Articular chondrocyte of knee joint (primary cell): Measurements from ENCODE around the gene SRP19. TPM values are rescaled to one million over a fixed set of nuclear protein-coding genes. Genes with fewer than 3 reads are reported as not detected.

ENCODE experiments used
- total RNA-seq: library from RNA; depleted of rRNA; stranded (reverse); fragments of >200 nt; gene quantifications from 2 replicates; pipeline ENCODE4 v1.2.3, GENCODE V29; 2012

The SRP19 gene
- 61.7 and 69.6 TPM in 2 replicates for total RNA-seq

GRCh38 chr5:112860929-112861637 is at the start of gene SRP19:
Gene SRP19, plus strand, starts transcription at chr5:112861287. Its CDS starts 90 bp downstream, at chr5:112861377.

Other genes with a start within 250 kb of the SRP19 start
- 66.9 and 74.6 TPM in 2 replicates for gene APC, start 123.4 kb upstream of the SRP19 start, total RNA-seq
- gene REEP5, start 60.9 kb downstream of the SRP19 start, total RNA-seq, result 57.1 and 60.2 TPM in 2 replicates
- 32.0 and 36.5 TPM in 2 replicates for gene DCP2, start 115.5 kb downstream of the SRP19 start, total RNA-seq